ENCODE results near the gene CRTC2.

CRTC2 gene

DNA sequence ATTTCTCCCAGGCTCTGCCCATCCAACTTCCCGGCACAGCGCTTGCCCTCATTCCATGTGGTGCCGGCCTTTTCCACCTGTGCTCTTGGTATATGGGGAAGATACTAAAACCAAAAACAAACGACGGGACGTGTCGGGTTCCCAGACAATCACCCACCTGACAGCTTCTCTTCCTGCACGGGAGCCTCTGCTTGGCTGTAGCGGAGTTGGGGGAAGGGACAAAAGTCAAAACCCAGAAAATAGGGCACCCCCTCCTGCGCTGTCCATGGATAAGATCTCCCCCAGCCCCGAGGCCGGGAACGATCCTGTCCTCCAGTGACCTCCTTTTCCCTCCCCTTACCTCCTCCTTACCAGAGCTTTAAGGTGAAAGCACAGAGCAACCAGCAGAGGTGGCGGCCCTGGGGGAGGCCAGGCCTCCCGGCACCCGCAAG is 18.4 kb upstream of the CRTC2 start:
- no peak for DNase-seq (ENCODE audit: low read depth)

DNA sequence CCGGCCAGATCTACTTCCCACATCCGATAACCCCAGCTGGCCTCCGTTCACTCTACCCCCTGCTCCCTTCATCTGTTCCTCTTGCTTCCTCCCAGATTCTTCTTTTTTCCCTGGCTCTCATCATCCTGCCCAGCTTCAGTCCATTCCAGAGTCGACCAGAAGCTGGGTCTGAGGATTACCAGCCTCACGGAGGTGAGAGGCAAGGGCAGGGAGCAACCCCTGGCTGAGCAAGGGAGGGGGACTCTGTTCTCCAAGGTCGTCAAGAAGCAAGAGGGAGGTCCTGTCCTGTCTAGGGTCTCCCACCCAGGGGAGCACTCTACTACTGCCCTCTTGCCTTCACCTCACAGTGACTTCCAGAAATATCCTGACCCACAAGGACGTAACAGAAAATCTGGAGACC is 15.1 kb upstream of the CRTC2 start:
- DNase-seq (ENCODE audit: low read depth): no peak

DNA sequence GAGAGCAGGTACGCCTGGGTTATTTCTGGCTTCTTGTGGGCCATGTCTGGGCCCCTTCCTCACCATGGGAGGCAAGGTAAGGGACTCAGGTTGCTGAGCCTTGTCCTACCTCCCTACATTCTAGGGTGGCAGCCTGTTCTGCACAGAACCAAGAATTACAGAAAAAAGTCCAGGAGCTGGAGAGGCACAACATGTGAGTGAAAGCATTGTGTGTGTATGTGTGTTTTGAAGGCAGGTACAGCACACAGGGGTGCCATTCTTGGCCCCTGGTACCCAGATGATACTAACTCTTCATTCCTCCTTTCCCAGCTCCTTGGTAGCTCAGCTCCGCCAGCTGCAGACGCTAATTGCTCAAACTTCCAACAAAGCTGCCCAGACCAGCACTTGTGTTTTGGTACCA is 14.7 kb upstream of the CRTC2 start:
- no peak for DNase-seq (ENCODE audit: low read depth)

DNA sequence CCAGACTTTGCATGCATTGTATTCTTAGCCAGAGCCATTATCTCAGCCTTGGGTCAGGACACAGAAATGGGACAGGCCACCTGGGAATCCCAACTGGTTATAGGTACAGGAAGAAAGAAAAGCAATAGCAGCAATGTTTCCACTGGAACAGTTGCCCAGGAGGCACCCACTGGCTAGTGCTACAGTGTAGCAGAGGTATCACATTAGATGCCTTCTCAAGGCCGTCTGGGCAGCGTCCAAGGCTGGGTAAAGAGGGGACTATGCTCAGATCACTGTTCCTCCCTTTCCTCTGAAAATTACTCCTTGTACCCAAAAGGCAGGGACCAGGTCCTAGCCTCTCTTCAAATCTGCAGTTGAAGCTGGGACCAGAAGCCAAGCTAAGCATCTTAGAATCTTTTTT is 11.9 kb upstream of the CRTC2 start:
- no peak for DNase-seq (ENCODE audit: low read depth)

DNA sequence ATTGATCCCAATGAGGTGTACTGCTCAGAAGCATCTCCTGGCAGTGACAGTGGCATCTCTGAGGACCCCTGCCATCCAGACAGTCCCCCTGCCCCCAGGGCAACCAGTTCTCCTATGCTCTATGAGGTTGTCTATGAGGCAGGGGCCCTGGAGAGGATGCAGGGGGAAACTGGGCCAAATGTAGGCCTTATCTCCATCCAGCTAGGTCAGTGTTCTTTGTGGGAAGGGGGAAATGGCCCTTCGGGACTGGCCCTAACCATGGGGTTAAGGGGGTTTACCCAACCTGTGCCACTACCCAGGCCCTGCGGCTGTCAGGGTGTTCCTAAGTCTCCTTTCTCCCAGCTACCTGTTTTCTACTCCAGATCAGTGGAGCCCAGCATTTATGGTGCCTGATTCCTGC is 10.6 kb upstream of the CRTC2 start:
- DNase-seq (ENCODE audit: low read depth): no peak

DNA sequence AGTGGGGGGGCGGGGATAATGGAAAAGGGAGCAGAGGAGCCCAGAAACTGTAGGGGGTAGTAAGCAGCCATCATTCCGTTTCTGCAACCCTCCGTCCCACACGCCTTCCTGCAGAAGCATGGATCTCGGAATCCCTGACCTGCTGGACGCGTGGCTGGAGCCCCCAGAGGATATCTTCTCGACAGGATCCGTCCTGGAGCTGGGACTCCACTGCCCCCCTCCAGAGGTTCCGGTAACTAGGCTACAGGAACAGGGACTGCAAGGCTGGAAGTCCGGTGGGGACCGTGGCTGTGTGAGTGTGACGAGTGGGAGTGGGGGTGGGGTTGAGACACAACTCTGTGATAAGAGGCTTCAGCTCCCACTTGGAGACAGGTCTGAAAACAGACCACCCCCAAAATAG is 10.0 kb upstream of the CRTC2 start:
- DNase-seq (ENCODE audit: low read depth): no peak

DNA sequence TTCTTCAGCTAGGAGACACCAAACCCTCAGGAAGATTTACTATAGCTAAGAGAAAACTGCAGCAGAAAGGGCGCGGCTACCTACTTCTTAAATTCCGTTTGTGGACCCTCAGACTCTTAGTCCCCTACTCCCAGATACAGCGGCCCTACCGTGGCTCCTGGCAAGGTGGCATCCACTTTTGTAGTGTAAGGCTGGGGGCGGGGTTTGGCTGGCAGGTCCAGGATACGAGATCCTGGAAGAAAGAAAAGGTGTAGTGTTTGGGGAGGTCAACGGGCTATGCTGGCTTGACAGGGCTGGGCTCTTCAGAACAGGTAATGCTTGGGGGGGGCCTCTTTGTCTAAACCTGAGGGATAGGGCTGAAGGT is 9.6 kb upstream of the CRTC2 start:
- DNase-seq (ENCODE audit: low read depth): no peak

DNA sequence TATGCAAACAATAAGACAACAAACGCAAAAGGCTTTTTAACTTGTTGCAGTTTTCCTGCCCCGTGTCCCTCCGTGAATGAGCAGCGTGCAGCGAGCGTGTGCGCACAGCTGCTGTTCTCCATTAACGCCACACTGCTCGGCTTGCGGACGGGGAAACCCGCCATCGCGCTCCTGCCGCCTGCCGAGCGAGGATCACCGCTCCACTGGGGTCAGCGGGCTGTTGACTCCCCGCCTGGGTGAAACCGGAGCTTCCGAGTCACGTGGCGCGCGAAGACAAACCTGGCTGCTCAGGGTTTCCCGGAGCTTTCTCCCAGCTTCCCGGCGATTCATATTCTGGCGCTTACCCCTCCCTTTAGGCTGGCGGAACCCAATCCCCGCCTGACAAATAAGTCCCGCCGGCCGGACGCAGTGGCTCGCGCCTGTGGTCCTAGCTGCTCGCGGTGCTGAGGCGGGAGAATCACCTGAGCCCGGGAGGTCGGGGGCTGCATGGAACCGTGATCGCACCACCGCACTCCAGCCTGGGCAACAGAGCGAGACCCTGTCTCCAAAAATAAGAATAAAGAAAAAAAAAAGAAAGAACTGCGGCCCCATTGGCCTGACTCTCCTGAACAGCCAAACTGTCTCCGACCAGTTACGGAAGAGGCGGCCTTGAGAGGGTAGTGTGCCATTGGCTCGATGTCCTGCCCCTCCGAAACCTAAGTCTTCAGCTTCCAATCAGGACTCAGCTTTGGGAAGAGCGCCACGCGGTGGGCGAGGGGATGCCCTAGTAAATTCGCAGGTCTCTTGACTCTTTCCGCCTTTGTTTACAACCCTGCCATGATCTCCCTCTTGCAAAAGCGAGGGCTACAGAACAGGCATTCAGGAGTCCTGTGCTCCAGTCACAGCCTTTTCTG is 8.9 kb upstream of the CRTC2 start, which contains the start of gene CREB3L4:
TSS of gene CREB3L4 (plus strand) at position 796 of the 893 bp plus-strand sequence. CDS start 624 bp downstream, outside the sequence.
- DNase-seq (ENCODE audit: low read depth): peak; percentile 89

DNA sequence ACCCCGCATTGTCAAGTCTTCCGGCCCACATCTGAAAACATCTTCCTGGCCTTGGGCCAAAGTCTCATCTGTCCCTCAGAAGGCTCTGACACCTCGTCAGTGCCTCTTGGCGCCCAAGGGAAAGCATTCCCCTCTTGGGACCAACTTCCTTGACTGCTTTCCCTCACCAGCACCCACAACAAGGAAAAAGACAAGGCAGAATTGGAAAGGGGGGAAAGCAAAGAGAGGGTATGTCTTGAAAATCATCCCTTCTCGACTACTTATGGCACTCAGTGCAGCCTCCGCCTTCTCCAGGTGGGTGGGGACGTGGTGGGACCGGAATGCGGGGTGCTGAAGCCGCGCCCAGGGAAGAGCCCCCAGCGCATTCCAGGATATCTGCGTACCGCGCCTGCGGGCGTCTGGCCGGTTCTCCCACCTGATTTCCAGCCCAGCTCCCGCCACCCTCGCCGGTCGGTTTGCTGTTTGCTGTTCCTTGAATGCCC is 5.5 kb upstream of the CRTC2 start:
- DNase-seq (ENCODE audit: low read depth): no peak

DNA sequence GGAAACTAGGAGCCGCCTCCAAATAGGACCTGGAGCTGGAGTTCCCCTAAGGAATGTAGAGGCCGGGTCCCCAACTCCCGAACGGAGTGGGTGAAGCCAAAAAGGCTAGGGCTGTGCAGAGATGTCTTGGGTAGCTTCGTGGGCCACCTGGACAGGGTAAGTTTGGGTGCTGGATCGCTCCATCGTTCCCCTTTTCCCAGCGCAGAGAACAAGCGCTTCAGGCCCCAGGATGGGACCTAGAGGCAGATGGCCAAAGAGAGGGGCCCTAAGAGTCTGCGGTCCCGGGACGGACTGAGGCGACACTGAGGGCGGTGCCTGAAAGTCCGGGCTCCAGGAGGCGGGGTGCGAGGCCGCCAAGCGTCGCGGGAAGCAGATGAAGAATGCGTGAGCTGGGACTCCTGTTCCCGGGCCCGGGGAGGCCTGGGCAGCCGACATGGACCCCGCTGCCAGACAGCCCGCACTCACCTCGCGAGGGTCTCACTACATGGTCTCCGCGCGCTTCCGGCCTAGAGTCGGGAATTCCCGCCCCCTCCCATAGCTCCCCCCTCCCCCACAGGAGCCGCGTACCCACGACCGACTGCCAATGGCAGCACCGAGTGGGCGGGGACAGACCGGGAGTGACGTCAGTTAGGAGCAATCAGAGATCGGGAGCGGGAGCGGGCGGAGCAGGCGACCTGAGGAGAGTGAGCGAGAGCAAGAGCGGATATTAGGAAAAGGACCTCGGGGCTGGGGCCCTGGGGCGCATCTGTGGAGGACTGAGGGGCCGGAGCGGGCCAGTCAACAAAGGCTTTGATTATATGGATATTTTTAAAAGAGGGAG is 4.8 kb upstream of the CRTC2 start, which contains the start of gene SLC39A1:
TSS of gene SLC39A1 (minus strand) at position 508 of the 820 bp plus-strand sequence. CDS start 822 bp downstream, outside the sequence.
- peak; percentile 92 for DNase-seq (ENCODE audit: low read depth)

DNA sequence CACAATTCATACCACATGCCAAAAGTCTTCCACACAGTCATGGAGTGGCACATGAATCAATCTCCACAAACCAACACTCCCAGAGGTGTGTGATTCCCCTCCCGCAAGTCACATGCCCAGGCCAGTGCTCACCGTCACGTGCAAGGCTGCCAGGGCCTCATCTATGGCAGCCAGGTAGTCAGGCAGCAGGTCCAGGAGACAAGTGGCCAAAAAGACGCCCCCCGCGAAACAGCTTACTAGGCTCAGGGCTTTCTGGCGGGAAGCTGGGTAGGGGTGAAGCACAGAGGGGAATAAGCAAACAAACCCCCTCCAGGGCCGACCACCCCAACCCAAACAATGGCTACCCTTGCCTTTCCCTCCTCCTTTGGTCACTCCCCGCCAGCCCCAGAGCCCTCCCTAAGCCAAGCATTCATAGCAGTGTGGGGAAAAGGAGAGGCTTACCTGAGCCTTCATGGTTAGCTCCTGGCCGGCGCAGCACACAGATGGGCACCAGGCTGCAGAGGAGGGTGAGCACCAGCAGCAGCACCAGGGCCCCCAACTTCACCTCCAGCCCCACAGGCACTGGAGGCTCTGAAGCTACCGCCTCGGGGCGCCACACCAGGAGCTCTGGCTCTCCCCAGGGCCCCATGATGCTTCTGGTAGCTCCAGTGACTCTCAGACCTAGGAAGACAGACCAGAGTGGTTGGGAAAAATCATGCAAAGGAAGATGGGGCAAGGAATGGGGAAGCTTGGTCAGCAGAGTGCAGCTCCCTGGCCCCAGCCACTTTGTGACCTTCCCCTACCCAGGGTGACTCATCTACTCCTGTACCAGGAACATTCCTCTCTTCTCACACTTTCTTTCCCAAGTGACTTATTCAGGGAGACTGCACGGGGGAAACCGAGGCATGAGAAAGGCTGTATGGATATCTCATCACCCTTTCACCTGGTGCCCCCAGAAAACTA is 3.9 kb upstream of the CRTC2 start:
- DNase-seq (ENCODE audit: low read depth): no peak

DNA sequence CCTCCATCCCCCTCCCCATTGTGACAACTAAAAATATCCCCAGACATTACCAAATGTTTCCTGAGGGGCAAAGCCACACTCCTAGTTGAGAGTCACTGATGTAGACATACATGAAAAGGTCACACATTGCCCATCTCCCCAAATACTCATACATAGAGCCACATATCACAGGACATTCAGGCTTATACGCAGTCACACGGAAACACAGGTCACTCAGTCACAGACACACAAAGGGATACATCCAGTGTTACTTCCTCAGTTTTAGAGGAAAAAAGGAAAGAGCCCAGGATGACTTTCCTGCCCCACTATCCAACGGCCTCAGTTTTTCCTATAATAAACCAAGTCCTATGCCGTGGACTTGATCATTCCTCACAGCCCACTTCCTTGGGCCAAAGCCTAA is 3.0 kb upstream of the CRTC2 start:
- DNase-seq (ENCODE audit: low read depth): no peak

DNA sequence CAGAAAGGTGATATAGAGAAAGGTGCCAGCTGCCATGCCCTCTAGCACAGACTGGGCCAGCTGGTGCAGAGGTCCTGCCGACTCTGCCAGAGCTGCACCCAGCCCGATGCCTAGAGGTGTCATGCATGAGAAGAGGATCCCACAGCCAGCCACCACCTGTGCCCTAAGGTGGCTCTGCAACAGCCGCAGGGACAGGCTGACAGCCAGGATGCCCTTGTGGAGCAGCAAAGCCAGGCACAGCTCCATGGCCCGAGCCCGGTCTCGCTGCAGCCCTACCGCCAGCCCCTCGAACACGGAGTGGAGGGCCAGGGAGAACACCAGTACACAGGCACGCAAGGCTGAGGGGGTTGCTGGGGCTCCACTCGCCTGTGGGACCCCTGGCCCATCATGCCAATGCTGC is 1.8 kb upstream of the CRTC2 start:
- no peak for DNase-seq (ENCODE audit: low read depth)

DNA sequence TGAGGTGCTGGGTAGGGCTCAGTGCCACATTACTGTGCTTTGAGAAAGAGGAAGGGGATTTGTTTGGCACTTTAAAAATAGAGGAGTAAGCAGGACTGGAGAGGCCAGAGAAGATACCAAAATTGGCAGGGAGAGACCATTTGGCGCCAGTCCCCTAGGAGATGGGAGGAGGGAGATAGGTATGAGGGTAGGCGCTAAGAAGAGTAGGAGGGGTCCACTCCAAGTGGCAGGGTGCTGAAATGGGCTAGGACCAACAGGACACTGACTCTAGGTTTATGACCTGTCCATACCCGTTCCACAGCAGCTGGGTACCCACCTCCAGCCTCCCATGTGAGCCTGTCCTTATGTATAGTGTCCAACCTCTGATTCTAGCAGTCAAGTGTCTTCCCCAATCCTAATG is 1.0 kb upstream of the CRTC2 start:
- DNase-seq (ENCODE audit: low read depth): no peak

DNA sequence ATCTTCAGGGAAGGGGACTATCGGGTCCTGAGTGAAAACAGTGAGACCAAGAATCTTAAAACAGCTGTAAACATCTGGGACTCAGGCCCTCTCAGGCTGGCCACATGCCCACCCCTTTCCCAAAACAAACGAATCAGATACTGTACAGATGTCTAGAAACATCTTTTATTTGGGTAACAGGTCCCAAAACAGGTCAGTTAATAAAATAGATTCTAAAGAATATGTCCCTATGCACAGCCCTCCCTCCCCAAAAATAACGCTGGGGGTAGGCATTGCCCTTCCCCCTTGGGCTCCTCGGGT is 499 bp upstream of the CRTC2 start:
- DNase-seq (ENCODE audit: low read depth): no peak

DNA sequence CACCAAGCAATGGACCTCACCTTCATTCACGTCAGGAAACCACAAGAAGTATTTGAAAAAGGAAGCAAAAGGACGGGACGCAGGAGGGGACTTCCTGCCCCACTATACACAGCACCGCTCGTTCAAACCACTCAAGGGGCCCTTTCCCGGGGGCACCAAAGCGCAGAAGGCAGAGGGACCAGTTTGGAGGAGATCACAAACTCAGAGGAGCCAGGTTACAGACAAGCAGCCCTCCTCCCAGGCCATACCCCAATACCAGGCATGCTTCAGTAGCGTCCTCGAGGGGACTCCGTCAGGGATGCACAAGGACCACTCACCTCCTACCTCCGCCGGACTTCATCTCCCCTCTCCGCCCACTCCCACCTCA is 685 bp downstream of the CRTC2 start:
- no peak for DNase-seq (ENCODE audit: low read depth)

DNA sequence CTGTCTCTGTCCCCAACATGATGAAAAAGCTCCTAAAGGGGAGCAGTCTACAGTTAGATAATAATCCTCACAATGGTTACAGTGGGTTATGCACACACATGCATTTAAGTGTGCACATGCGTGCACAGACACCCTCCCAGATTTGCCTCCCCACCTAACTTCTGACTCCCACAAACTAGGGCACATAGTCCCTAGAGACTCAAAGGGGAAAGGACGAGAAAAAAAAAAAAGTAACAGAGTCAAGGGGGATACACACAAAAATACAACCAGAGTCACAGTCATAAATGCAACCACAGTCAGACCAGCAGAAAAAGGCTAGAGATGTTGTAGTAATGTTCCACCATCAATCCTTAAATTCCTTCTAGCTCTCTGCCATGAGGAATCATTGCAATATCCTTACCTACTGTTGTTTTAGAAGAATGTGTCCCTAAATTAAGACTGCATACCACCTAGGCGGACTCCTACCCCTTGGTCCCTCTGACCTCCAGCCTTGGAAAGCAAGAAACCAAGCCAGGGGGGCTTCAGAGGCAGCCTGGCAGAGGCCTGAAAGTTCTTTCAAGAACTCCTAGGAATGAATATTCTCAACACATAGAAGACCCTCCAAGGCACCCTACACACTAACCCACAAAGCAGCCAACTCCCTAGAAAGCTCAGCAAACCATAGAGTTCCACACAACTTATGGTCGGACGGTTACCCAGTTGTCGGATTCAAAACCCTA is 1.3 kb downstream of the CRTC2 start:
- DNase-seq (ENCODE audit: low read depth): no peak

DNA sequence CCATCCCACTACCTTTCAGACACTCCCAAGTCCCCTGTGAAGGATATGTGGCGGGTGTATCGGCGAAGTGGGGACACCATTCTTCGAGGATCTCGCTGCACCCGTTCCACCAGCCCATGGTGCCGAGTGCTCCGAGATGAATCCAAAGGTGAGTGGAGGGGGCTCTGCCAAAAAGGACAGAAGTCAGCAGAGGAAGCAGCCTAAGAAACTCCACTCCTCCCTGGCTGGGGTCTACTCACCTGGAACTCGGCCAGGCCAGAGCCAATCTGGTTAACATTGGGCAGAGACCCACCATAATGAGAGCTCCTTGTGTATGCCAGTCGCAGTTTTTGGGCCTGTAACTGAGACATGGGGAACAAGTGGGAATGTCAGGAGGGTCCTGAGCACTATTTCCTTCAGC is 3.6 kb downstream of the CRTC2 start:
- no peak for DNase-seq (ENCODE audit: low read depth)

DNA sequence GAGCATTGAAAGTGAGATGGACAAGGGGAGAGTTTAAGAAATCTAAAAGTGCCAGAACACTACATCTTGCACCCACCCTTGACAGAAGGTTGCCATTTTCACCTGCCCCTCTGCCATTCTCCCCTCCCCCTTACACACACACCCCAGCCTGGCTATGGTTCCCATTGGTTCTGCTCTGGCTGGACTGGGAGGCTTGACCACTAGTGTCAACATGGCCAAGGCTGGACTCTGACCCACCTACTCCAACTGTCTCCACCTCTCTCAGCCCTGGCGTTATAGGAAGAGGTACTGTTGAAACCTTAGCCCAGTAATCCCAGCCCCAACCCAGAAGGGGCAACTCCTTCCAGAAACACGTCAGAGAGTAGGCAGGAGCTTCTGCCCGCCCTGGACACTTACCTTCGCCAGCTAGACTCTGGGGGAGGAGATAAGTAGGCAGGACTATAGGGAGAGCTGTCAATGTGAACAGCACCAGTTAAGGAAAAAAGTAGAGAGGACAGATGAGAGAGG is 4.5 kb downstream of the CRTC2 start:
- DNase-seq (ENCODE audit: low read depth): no peak

DNA sequence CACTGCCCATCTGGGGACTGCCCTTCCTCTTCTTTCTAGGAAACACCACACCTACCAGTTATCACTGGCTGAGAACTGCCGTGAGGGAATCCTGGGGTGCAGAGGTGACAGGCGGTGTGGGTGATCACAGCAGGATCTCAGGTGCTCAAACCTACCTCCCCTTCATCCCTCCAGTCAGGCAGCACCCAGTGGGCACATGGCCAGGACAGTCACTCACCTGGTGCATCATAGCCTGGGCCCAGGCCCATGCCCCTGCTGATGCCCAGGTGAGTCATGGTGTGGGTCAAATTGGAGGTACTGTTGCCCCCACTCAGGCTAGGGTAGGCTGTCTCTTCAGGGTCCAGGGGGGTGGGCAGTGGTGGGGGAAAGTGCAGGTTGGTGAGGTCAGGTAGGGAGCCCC is 6.6 kb downstream of the CRTC2 start:
- no peak for DNase-seq (ENCODE audit: low read depth)

DNA sequence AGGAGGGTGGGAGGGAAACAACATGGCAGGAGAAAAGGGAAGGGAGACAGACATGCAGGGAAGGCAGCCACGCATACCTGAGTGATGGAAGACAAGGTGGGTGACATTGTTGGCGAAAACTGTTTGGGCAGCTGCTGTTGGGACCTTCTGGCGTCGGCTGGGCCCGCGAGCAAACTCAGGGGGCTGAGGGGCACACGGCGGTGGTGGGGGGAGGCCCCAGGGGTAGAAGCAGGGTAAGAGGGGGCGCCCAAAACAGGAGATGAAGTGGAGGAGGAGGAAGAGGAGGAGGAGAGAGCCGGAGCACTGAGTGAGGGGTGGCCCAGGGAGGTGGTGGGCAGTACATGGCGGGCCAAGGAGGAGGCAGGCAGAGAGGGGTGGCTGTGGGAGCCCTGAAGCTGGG is 7.2 kb downstream of the CRTC2 start:
- DNase-seq (ENCODE audit: low read depth): no peak

Measured in GM04504 (cell line).